Activated CD4-positive, CD25-positive, alpha-beta regulatory T cell treated with anti-CD3 and anti-CD28 coated beads, Interleukin-2, amount 50 U/mL, for 16 hours (primary cell): ENCODE data around the gene TRAF2.
"Not testable (repeated sequence)": the region's sequence is repeated elsewhere in the genome, so short reads cannot be mapped to it uniquely, and the experiment has no call there.

ENCODE experiments used
- DNase-seq: peaks from one replicate; pipeline ENCODE4 v3.0.0-alpha.2; 2020; ENCODE audit warnings: low read depth, low spot score

The TRAF2 gene, protein sequence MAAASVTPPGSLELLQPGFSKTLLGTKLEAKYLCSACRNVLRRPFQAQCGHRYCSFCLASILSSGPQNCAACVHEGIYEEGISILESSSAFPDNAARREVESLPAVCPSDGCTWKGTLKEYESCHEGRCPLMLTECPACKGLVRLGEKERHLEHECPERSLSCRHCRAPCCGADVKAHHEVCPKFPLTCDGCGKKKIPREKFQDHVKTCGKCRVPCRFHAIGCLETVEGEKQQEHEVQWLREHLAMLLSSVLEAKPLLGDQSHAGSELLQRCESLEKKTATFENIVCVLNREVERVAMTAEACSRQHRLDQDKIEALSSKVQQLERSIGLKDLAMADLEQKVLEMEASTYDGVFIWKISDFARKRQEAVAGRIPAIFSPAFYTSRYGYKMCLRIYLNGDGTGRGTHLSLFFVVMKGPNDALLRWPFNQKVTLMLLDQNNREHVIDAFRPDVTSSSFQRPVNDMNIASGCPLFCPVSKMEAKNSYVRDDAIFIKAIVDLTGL

DNA sequence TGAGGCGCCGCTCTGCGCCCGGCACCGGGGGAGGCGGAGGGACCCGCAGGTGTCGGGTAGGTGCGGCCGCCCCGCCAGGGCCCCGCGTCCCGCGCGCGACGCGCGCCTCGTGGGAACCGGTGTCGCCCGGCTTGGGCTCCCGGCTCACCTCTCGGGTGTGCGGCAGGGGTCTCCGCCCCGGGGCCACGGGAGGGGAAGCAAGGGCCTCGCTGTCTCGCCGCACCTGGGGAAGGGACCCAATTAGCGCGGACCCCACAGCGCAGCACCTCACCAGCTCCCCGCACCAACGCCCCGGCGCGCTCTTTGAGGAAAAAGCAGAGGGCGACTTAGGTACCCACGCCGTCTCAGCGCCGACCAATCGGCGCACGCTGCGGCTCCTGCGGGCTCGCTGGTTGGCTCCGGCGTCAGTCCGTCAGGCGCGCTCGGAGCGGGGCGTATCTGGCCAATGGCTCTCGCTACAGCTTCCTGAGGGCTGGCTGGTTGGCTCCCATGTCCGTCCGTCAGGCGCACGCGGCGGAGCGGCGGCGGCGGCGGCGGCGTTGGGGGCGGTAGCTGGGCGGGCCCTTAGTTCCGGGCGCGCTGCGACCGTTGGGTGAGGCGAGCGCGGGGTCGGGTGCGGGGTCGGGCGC lies at the start of gene TRAF2:
Gene TRAF2, plus strand, starts transcription at position 567 of the 629 bp plus-strand sequence. CDS start 12,225 bp downstream, outside the sequence.
- peak; percentile 92 for DNase-seq

DNA sequence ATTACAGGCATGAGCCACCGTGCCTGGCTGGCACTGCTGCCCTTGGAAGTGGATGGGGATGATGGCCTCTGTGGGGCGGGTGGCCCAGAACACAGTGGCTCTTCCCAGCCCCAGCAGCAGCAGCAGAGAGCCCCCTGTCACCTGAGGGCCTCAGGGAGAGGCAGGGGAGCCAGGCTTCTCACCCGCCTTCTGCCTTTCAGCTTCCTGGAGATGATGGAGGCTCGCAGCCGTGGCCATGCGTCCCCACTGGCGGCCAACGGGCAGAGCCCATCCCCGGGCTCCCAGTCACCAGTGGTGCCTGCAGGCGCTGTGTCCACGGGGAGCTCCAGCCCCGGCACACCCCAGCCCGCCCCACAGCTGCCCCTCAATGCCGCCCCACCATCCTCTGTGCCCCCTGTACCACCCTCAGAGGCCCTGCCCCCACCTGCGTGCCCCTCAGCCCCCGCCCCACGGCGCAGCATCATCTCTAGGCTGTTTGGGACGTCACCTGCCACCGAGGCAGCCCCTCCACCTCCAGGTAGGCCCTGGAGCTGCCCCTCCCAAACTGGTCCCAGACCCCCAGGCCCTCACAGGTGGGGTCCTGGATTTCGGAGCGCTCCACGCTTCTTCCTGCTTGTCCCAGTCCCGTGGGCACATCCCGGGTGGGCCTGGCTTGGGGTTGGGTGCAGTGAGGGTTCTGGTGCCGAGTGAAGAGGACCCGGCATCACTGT lies 49.0 kb upstream of the TRAF2 start:
- no peak for DNase-seq

DNA sequence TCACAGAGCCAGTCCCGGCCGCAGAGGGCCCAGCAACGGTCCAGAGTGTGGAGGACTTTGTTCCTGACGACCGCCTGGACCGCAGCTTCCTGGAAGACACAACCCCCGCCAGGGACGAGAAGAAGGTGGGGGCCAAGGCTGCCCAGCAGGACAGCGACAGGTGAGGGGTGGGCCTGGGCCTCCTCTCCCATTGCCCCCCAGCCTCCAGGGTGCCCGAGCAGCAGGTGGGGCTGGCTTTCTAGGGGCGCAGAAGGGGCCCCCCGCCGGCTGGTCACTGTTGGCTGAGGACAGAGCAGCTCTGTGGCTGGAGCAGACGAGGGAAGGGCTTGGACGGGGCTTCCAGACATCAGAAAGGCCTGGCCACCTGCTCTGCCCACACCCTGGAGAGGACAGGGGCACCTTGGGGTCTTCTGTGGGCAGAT lies 48.4 kb upstream of the TRAF2 start:
- DNase-seq, result not testable (repeated sequence)

DNA sequence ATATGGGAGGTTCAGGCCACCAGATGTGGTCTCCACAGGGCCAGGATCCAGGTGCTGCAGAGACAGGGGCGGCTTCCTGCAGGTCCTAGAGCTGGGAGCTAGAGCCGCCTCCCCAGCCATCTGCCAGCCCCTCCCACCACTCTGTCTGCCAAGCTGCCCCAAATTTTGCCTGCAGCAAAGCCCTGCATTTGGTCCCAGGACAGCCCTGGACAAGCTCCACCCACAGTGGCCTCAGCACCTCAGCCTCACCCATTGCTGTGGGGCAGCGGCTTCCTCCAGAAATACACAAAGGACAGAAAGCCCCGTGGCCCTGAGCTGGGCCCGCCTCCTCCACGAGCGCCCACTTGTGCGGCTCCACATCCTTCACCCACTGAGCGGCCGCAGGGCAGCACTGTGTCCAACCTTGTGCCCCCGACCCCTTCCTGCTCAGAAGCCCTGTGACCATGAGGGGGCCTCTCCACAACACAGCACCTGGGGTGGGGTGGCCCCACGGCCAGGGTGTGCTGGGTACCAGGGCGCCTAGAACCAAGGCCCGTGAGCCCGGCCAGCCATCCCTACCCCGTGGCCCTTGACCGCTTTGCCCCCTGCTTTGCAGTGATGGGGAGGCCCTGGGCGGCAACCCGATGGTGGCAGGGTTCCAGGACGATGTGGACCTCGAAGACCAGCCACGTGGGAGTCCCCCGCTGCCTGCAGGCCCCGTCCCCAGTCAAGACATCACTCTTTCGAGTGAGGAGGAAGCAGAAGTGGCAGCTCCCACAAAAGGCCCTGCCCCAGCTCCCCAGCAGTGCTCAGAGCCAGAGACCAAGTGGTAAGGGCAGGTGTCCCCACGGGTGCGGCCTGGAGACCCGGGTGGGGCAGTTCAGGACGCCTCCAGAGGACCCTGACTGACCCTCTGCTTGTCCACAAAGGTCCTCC lies 47.7 kb upstream of the TRAF2 start:
- DNase-seq, result no peak

DNA sequence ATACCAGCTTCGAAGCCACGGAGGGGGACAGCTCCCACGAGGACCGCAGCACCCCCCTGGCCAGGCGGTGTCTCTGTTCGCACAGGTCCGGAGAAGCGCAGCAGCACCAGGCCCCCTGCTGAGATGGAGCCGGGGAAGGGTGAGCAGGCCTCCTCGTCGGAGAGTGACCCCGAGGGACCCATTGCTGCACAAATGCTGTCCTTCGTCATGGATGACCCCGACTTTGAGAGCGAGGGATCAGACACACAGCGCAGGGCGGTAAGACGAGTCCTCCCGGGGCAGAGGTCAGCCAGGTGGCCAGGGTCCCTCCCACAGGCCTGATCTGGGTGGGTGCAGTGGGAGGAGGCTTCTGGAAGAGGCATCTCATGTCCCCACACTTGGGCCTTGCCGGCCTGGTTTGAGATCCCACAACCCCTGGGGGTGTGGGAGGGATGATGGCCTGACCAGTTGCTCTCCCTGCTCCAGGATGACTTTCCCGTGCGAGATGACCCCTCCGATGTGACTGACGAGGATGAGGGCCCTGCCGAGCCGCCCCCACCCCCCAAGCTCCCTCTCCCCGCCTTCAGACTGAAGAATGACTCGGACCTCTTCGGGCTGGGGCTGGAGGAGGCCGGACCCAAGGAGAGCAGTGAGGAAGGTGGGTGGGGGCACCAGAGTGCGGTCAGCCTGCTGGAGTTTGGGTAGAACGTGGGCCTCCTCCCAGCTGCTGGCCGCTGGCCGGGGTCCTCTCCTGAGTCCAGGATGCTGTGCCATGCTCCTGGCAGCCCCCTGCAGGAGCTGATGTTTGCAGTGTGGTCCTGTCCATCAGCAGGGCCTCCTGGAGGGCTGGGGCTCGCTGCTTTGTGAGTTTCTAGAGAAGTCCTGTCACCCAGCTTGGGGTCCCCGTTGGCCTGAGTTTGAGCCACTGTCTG lies 46.8 kb upstream of the TRAF2 start:
- DNase-seq, result no peak

DNA sequence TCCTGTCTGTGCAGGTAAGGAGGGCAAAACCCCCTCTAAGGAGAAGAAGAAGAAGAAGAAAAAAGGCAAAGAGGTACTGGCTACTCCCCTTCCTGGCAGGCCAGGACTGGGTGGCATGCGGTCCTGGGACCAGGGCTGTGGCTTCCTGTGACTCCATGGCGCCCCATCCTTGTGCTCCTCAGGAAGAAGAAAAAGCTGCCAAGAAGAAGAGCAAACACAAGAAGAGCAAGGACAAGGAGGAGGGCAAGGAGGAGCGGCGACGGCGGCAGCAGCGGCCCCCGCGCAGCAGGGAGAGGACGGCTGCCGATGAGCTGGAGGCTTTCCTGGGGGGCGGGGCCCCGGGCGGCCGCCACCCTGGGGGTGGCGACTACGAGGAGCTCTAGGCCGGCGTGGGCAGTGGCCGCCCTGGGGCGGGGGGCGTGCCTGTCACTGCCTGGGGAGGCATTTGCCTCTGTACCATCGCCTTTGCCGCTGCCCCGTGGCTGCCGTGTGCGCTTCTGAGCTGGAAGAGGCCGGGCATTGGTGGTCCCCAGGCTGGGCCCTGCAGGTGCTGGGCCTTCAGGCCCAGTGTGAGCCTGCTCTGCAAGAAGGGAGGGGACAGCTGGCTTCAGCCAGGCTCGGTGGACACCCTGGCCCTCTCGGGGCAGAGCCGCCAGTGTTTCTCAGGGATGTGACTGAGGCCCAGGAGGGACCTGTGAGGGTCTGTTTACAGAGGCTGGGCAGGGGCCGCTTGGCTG lies 46.0 kb upstream of the TRAF2 start:
- no peak for DNase-seq

DNA sequence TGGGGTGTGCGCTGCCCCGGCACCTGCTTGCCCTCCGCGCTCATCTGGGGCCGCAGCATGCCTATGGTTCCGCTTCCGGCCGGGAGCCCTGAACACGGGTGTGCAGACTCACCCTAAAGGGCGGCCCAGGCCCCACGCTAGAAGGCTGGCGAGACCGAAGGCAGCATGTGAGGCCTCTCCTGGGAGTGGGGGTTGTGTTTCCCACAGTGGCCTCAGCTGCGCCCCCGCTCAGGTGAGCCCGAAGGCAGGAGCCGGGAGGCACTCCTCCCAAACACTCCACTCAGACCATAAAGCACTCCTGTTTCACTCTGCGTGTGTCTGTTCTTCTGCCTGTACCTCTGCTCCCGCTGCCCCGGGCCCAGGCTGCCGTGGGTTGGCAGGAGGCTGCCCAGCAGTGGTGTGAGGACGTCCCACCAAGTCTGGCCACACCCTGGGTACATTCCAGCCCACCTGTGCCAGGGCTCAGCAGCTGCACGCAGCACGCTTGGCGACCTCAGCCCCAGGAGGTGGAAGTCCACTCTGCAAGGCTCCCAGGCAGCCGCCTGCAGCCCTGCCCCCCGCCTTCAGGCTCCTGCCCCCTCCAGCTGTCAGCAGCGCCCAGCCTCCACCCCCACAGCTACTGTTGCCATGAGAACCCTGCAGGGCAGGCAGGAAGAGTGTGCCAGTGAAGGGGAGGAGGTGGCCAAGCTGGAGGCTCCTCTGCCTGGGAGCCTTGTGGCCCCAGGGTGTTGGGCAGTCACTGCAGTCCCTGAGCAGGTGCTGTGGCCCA lies 45.3 kb upstream of the TRAF2 start:
- no peak for DNase-seq

DNA sequence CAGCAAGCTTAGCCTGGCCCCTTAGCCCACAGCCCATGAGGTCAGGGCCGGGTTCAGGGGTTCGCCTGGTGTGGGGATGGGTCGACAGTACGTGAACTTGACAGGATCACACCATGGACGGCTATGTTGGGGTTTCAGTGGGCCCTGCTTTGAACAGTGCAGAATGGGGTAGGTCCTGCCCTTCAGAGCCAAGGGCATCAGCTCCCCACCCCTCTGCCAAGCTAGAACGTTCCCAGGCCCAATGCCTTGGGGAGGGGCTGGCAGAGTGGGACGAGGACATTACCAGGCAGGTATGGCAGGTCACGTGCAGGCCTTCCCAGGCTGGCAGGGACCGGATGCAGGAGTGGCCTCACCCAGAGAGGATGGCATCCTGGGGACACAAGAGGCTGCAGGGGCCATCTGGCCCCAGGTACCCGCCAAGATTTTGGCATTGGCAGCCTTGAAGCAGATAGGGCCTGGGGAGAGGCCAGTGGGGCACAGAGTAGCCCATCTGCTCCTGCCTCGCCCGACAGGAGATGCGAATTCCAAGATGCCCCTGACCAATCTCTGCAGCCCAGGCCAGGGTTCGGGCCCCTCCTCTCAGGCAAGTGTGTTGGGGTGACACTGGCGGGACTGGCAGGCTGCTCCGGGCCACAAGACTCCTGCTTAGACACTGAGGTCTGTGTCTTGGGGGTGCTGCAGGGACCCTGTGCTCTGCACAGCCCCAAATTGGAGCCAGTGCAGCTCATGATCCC lies 44.5 kb upstream of the TRAF2 start:
- not testable (repeated sequence) for DNase-seq

DNA sequence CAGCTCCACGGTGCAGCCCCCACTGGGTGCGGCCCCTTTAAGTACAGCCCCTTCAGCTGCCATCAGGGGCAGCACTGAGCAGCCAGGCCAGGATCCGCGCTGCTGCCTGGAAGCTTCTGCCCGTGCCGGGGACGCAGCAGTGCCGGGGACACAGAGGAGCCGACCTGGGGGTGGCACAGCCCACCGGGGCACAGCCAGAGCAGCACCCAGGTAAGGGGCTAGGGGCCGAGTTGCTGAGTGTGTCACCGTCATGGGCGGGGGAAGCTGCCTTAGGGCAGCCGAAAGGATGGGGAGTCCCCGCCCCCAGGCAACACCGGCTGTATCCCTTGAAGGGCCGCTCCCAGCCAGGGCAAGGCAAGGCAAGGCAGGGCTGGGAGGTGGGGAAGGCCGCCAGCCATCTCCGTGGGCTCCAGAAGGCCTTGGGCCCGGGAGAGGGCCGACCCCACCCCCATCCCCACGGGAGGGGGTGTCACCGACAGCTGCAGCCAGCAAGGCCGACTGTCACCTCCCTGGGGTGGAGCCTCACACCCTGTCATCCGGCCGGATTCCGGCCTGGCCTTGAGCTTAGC lies 43.9 kb upstream of the TRAF2 start, which contains the start of gene AJM1:
Gene AJM1, plus strand, starts transcription at position 99 of the 569 bp plus-strand sequence. CDS start 1,937 bp downstream, outside the sequence.
- DNase-seq, result peak; percentile 58

DNA sequence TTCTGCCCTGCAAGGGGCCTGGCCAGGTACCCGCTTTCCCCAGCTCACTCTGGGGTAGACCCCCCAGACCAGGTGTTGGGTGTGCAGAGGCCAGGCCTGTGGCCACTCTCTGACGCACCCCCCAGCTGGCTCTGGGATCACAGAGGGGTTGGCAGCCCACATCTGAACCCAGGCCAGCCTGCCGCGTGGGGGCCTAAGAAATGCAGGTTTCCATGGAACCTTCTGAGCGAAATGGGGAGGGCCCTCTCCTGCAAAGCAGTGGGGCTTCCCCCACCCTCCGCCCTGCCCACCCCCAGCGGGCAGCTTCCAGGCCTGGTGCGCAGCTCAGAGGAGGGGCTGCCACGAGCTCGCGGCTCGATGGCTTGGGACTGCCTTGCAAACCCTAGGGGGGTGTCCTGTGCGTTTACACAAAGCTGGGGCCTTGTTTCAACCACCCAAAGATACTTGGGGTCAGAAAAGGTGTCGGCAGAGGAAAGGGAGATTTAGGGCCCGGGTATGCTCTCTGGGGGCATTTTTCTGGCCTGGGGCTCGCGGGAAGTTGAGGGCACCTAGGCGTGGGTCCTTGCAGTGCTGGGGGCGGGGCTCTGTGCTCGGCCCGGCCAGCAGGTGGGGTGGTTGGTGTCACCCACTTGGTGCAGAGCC lies 43.0 kb upstream of the TRAF2 start:
- not testable (repeated sequence) for DNase-seq

DNA sequence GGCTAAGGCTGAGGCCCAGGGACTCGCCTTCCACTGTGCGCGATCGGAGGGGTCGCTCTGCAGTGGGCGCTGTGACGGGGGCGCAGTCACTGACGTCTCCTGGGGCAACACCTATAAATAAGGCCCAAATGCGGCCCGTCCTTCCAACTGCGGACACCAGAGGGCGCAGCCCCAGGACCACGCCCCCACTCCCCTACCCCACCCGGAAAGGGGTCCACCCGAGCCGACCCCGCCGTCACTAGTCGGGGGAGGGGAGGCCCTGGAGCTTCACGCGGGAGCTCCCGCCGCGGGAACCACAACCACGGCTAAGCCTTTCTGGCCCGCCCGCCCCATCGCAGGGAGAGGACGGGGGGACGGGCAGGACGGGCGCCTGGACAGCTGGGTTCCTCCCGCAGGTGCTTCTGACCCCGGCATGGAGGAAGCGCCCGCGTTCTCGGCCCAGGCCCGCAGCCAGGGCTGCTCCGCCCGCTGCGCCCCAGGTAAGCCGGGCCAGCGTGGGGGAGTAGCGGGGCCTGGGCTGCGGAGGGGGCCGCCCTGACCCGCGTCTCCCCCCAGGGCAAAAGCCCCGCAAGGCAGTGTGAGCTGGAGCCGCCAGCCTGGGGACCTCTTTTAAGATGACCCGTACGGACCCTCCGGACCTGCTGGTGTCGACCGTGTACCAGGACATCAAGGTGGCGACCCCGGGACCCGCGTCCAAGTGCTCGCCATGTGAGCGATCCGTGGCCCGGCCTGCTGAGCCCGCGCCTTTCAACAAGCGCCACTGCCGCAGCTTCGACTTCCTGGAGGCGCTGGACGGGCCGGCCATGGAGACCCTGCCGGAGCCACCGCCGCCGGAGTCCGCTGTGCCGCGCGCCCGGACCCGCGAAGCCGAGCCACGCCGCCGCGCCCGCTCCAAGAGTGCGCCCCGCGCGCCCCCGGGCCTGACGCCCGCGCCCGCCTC lies 42.2 kb upstream of the TRAF2 start:
- not testable (repeated sequence) for DNase-seq

DNA sequence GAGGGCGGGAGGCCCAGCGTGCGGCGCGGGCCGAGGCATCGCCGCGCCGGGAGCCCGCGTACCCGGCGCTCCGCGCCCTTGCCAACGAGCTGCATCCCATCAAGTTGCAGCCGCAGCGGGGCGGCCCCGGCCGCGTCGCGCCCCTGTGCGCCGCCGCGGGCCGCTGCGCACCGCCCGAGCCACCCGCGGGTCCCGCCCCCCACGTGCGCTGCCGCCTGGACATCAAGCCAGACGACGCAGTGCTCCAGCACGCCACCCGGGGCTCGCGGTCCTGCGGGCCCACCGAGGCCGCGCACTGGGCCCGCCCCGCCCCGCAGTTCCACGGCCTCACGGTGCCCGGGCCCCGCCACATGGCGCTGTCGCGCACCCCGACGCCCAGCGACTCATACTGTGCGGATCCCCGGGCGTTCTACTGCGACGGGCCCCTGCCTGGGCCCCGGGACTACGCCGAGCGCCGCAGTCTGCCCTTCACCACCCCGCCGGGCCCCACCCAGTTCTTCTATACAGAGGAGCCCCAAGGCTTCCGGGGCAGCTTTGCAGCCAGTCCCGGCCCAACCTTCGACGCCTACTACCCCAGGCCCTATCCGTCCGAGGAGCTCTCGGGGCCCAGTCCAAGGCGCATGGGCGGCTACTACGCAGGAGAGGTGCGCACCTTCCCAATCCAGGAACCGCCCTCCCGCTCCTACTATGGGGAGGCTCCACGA lies 41.4 kb upstream of the TRAF2 start:
- DNase-seq, result no peak

DNA sequence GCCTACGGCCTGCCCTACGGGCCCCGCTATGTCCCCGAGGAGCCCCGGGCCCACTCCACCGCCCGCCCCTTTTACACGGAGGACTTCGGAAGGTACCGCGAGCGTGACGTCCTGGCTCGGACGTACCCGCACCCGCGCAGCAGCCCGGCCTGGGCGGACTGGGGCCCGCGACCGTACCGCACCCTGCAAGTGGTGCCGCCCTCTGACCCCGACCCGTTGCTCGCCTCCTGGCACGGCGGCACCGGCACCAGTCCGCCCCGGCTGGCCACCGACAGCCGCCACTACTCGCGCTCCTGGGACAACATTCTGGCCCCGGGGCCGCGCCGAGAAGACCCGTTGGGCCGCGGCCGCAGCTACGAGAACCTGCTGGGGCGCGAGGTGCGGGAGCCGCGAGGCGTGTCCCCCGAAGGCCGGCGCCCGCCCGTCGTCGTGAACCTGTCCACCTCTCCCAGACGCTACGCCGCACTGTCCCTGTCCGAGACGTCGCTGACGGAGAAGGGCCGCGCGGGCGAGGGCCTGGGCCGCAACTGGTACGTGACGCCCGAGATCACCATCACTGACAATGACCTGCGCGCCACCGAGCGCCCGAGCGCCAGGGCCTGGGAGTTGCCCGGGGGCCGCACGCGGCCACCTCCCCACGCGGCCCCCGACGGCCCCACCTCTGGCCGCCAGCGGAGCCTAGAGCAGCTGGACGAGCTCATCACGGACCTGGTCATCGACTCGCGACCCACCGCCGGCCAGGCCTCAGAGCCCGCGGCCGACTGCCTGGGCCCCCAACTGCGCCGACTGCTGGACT lies 40.7 kb upstream of the TRAF2 start:
- DNase-seq, result no peak

DNA sequence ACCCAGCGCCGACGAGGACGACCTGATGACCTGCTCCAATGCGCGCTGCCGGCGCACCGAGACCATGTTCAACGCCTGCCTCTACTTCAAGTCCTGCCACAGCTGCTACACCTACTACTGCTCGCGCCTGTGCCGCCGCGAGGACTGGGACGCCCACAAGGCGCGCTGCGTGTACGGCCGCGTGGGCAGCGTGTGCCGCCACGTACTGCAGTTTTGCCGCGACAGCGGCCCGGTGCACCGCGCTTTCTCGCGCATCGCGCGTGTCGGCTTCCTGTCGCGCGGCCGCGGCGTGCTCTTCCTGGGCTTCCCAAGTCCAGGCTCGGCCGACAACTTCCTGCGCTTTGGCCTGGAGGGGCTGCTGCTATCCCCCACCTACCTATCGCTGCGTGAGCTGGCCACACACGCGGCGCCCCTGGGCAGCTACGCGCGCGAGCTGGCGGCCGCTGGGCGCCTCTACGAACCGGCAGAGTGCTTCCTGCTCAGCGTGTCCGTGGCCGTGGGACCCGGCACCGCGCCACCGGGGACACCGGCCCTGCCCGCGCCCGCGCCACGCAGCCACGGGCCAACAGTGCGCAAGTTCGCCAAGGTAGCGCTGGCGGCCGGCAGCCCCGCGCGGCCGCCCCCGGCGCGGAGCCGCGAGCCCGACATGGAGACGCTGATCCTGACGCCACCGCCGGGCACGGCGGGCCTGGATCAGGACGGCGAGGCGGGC lies 39.8 kb upstream of the TRAF2 start:
- DNase-seq, result no peak
